Measurements from ENCODE around the gene IL2RG.

IL2RG gene

GRCh38 chrX:71111141-71111843 is at the start of gene IL2RG:
IL2RG (minus strand) TSS chrX:71111577; CDS start chrX:71111539, 38 bp downstream.
- in situ Hi-C loops (cut with MboI; ENCODE audit: low sequenced_read_pairs), result no loop called here

GRCh38 chrX:71160475-71160874 is 49.1 kb upstream of the IL2RG start:
- in situ Hi-C loops (cut with MboI; ENCODE audit: low sequenced_read_pairs), result no loop called here

- in situ Hi-C loops (cut with MboI; ENCODE audit: low sequenced_read_pairs), result no loop called here
Measured at GRCh38 chrX:71159335-71159734, 48.0 kb upstream of the IL2RG start.

GRCh38 chrX:71158603-71159002 is 47.2 kb upstream of the IL2RG start:
- in situ Hi-C loops (cut with MboI; ENCODE audit: low sequenced_read_pairs), result no loop called here

GRCh38 chrX:71154641-71155040 is 43.3 kb upstream of the IL2RG start:
- in situ Hi-C loops (cut with MboI; ENCODE audit: low sequenced_read_pairs), result no loop called here

GRCh38 chrX:71154196-71154595 is 42.8 kb upstream of the IL2RG start:
- in situ Hi-C loops (cut with MboI; ENCODE audit: low sequenced_read_pairs), result no loop called here

- in situ Hi-C loops (cut with MboI; ENCODE audit: low sequenced_read_pairs), result no loop called here
Measured at GRCh38 chrX:71151366-71151765, 40.0 kb upstream of the IL2RG start.

- in situ Hi-C loops (cut with MboI; ENCODE audit: low sequenced_read_pairs), result no loop called here
Measured at GRCh38 chrX:71148278-71148663, 36.9 kb upstream of the IL2RG start.

GRCh38 chrX:71147496-71148277 is 36.3 kb upstream of the IL2RG start:
- in situ Hi-C loops (cut with MboI; ENCODE audit: low sequenced_read_pairs), result no loop called here

- in situ Hi-C loops (cut with MboI; ENCODE audit: low sequenced_read_pairs), result no loop called here
Measured at GRCh38 chrX:71144651-71145050, 33.3 kb upstream of the IL2RG start, which contains the start of gene NLGN3. NLGN3 (plus strand) TSS chrX:71144841; CDS start chrX:71147750, 2,909 bp downstream.

- in situ Hi-C loops (cut with MboI; ENCODE audit: low sequenced_read_pairs), result no loop called here
Measured at GRCh38 chrX:71143508-71143907, 32.1 kb upstream of the IL2RG start.

- in situ Hi-C loops (cut with MboI; ENCODE audit: low sequenced_read_pairs), result no loop called here
Measured at GRCh38 chrX:71140440-71140839, 29.1 kb upstream of the IL2RG start.

- in situ Hi-C loops (cut with MboI; ENCODE audit: low sequenced_read_pairs), result no loop called here
Measured at GRCh38 chrX:71131510-71131909, 20.1 kb upstream of the IL2RG start.

- in situ Hi-C loops (cut with MboI; ENCODE audit: low sequenced_read_pairs), result no loop called here
Measured at GRCh38 chrX:71128915-71129765, 17.8 kb upstream of the IL2RG start.

- in situ Hi-C loops (cut with MboI; ENCODE audit: low sequenced_read_pairs), result no loop called here
Measured at GRCh38 chrX:71128166-71128833, 16.9 kb upstream of the IL2RG start.

GRCh38 chrX:71118985-71119535 is 7.7 kb upstream of the IL2RG start:
- in situ Hi-C loops (cut with MboI; ENCODE audit: low sequenced_read_pairs), result no loop called here

GRCh38 chrX:71118032-71118984 is 6.9 kb upstream of the IL2RG start, which contains the start of gene MED12:
MED12 (plus strand) TSS chrX:71118596; CDS start chrX:71118755, 159 bp downstream.
- in situ Hi-C loops (cut with MboI; ENCODE audit: low sequenced_read_pairs), result no loop called here

- in situ Hi-C loops (cut with MboI; ENCODE audit: low sequenced_read_pairs), result no loop called here
Measured at GRCh38 chrX:71117358-71117757, 6.0 kb upstream of the IL2RG start.

- in situ Hi-C loops (cut with MboI; ENCODE audit: low sequenced_read_pairs), result no loop called here
Measured at GRCh38 chrX:71111921-71112431, 599 bp upstream of the IL2RG start.
